WTC11 (cell line): ENCODE results near the gene SULT2A1. TPM values are rescaled to one million over a fixed set of nuclear protein-coding genes. Genes with fewer than 3 reads are reported as not detected.

ENCODE experiments used
- ATAC-seq: fragments of 200-7000 bp; cut with Tn5 transposase; 2 replicates; pipeline ENCODE4 v1.10.0; 2021; ENCODE audit warnings: mild to moderate bottlenecking, moderate library complexity
- CTCF ChIA-PET: fragments of 300-600 bp; sonication (Branson Sonifier 250); formaldehyde crosslinking; loops from one replicate; lab custom pipeline; 2021; ENCODE audit warnings: antibody characterized with exemption; lab: Charles Lee
- POLR2A ChIA-PET: fragments of 350-600 bp; sonication (Branson Sonifier 250); formaldehyde crosslinking; loops from one replicate; lab custom pipeline; 2021; ENCODE audit warnings: antibody characterized with exemption; lab: Charles Lee
- DNase-seq: peaks from one replicate; pipeline ENCODE4 v3.0.0; 2021; ENCODE audit warnings: low spot score
- H3K27ac Mint-ChIP-seq: 2 replicates; pipeline ENCODE4 v1.8.0; 2021; ENCODE audit warnings: mixed read lengths
- H3K27me3 Mint-ChIP-seq: 2 replicates; pipeline ENCODE4 v1.8.0; 2021; ENCODE audit warnings: low read depth, mild to moderate bottlenecking, moderate library complexity, mixed read lengths
- H3K36me3 Mint-ChIP-seq: 2 replicates; pipeline ENCODE4 v1.8.0; 2021; ENCODE audit warnings: mixed read lengths
- H3K4me1 Mint-ChIP-seq: 2 replicates; pipeline ENCODE4 v1.8.0; 2022; ENCODE audit warnings: mixed read lengths
- H3K4me3 Mint-ChIP-seq: 2 replicates; pipeline ENCODE4 v1.8.0; 2021; ENCODE audit warnings: mild to moderate bottlenecking, moderate library complexity, mixed read lengths
- H3K9me3 Mint-ChIP-seq: 2 replicates; pipeline ENCODE4 v1.8.0; 2021; ENCODE audit warnings: mixed read lengths
- ATF1 ChIP-seq: sonication (generic); formaldehyde crosslinking; IDR thresholded peaks from 2 replicates; pipeline ENCODE4 v1.8.1; 2023; ENCODE audit warnings: mild to moderate bottlenecking, moderate library complexity, missing genetic modification reagents
- CDX4 ChIP-seq: fragments of 250-450 bp; sonication (Bioruptor Pico); IDR thresholded peaks from 2 replicates; pipeline ENCODE4 v1.9.0; 2021; ENCODE audit warnings: moderate library complexity, mild to moderate bottlenecking, inconsistent platforms, borderline replicate concordance
- CREM ChIP-seq: sonication (generic); formaldehyde crosslinking; IDR thresholded peaks from 2 replicates; pipeline ENCODE4 v1.8.1; 2022; ENCODE audit warnings: mild to moderate bottlenecking, missing genetic modification reagents, moderate library complexity
- CTCF ChIP-seq: fragments of 200-600 bp; IDR thresholded peaks from 2 replicates; pipeline ENCODE4 v1.8.0; 2022; ENCODE audit warnings: antibody characterized with exemption
- E2F1 ChIP-seq: sonication (generic); formaldehyde crosslinking; IDR thresholded peaks from 2 replicates; pipeline ENCODE4 v1.8.0; 2022; ENCODE audit warnings: mild to moderate bottlenecking, missing genetic modification reagents
- GTF2I ChIP-seq: fragments of 250-450 bp; sonication (Bioruptor Pico); conservative IDR thresholded peaks from 2 replicates; pipeline ENCODE4 v1.4.0; 2021; ENCODE audit warnings: mild to moderate bottlenecking
- JUN ChIP-seq: sonication (generic); formaldehyde crosslinking; IDR thresholded peaks from 2 replicates; pipeline ENCODE4 v1.8.0; 2023; ENCODE audit warnings: mild to moderate bottlenecking, missing genetic modification reagents
- NFATC4 ChIP-seq: fragments of 250-450 bp; sonication (Bioruptor Pico); IDR thresholded peaks from 2 replicates; pipeline ENCODE4 v1.9.0; 2021; ENCODE audit warnings: mild to moderate bottlenecking
- NR2C2 ChIP-seq: sonication (generic); formaldehyde crosslinking; IDR thresholded peaks from 2 replicates; pipeline ENCODE4 v1.8.0; 2022; ENCODE audit warnings: mild to moderate bottlenecking, missing genetic modification reagents
- OVOL2 ChIP-seq: fragments of 250-450 bp; sonication (Bioruptor Pico); IDR thresholded peaks from 2 replicates; pipeline ENCODE4 v1.9.0; 2021; ENCODE audit warnings: mild to moderate bottlenecking, borderline replicate concordance
- TCF7 ChIP-seq: sonication (generic); formaldehyde crosslinking; IDR thresholded peaks from 2 replicates; pipeline ENCODE4 v1.8.0; 2022; ENCODE audit warnings: mild to moderate bottlenecking, low read depth, missing genetic modification reagents, moderate library complexity
- USF1 ChIP-seq: sonication (generic); formaldehyde crosslinking; IDR thresholded peaks from 2 replicates; pipeline ENCODE4 v1.8.0; 2022; ENCODE audit warnings: mild to moderate bottlenecking, missing genetic modification reagents
- ZBTB21 ChIP-seq: sonication (generic); formaldehyde crosslinking; IDR thresholded peaks from 2 replicates; pipeline ENCODE4 v1.8.1; 2023; ENCODE audit warnings: mild to moderate bottlenecking, missing genetic modification reagents, borderline replicate concordance
- ZNF138 ChIP-seq: sonication (generic); formaldehyde crosslinking; conservative IDR thresholded peaks from 2 replicates; pipeline ENCODE4 v1.8.1; 2022; ENCODE audit warnings: mild to moderate bottlenecking, moderate library complexity, missing genetic modification reagents
- ZNF263 ChIP-seq: sonication (generic); formaldehyde crosslinking; IDR thresholded peaks from 2 replicates; pipeline ENCODE4 v1.8.1; 2022; ENCODE audit warnings: low read depth, mild to moderate bottlenecking, moderate library complexity, missing genetic modification reagents
- ZNF396 ChIP-seq: fragments of 250-450 bp; sonication (Bioruptor Pico); IDR thresholded peaks from 2 replicates; pipeline ENCODE4 v1.8.0; 2021; ENCODE audit warnings: mild to moderate bottlenecking, moderate library complexity, borderline replicate concordance
- ZNF512 ChIP-seq: sonication (generic); formaldehyde crosslinking; IDR thresholded peaks from 2 replicates; pipeline ENCODE4 v1.8.1; 2022; ENCODE audit warnings: missing genetic modification reagents, borderline replicate concordance
- total RNA-seq: library from RNA; stranded (reverse); gene quantifications from 3 replicates; pipeline ENCODE4 v1.2.3, GENCODE V29; 2021
- TF ChIP-seq, protein P1 (sequence below): sonication (generic); formaldehyde crosslinking; conservative IDR thresholded peaks from 2 replicates; pipeline ENCODE4 v1.8.1; 2023; ENCODE audit warnings: mild to moderate bottlenecking, low read depth, missing genetic modification reagents, moderate library complexity
- TF ChIP-seq, protein P2 (sequence below): sonication (generic); formaldehyde crosslinking; IDR thresholded peaks from 2 replicates; pipeline ENCODE4 v1.8.1; 2023; ENCODE audit warnings: mild to moderate bottlenecking, missing genetic modification reagents

The SULT2A1 gene
- total RNA-seq, 1 experiment from 2014 or later = 0.31 TPM

DNA sequence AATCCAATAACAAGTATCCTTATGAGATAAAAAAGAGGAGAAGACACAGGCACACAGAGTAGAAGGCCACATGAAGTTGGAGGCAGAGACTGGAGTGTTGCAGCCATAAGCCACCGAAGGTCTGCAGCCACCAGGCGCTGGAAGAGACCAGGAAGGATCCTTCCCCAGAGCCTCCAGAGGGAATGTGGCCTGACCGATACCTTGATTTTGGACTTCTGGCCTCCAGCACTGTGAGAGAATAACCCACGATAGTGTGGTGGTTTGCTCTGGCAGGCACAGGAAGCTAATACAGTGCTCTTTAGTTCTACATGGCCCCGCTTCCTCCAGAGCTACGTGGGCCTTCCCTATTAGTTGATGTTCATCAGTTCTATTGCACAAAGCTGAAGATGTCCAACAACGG, 15.3 kb upstream of the SULT2A1 start (continued):
- TF ChIP-seq ZNF512 (CRISPR knock-in tag) (no peak), ZNF263 (CRISPR knock-in tag) (no peak), ZNF138 (CRISPR knock-in tag) (no peak)

DNA sequence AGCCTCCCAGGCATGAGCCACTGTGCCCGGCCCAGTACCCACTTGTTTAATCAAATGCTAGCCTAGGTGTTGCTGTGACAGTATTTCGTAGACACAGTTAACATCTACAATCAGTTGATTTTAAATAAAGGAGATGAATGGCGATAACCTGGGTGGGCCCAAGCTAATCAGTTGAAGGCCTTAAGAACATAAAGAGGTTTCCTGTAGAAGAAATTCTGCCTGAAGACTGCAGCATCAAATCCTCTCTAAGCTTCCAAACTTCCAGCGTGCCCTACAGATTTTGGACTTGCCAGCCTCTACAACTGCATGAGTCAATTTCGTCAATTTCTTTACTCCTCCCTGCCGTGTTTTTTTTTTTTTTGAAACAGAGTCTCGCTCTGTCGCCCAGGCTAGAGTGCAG, 13.2 kb upstream of the SULT2A1 start:
- Mint-ChIP-seq H3K27ac (no peak overlapping the region), H3K9me3 (peaks cover 7% of the 10 kb centered on the region), H3K4me1 (peaks cover 5% of the 10 kb centered on the region), H3K36me3 (no peaks in the 10 kb centered on the region), H3K4me3 (no peak overlapping the region), H3K27me3 (no peaks in the 10 kb centered on the region)
- ChIA-PET CTCF (interaction anchor here (0.6 to 1.7 kb wide), 3 partner anchors 30 to 751 kb away, joined by 3 to 7 read pairs (median 4); partner anchors contain the start of gene EHD2), POLR2A (no interaction called here)
- DNase-seq (no peak), ATAC-seq (no peak)
- TF ChIP-seq E2F1 (CRISPR knock-in tag) = no peak

- H3K27me3 Mint-ChIP-seq = no peaks in the 10 kb centered on the region
- H3K9me3 Mint-ChIP-seq = peaks cover 7% of the 10 kb centered on the region
- TF ChIP-seq, protein P1, sequence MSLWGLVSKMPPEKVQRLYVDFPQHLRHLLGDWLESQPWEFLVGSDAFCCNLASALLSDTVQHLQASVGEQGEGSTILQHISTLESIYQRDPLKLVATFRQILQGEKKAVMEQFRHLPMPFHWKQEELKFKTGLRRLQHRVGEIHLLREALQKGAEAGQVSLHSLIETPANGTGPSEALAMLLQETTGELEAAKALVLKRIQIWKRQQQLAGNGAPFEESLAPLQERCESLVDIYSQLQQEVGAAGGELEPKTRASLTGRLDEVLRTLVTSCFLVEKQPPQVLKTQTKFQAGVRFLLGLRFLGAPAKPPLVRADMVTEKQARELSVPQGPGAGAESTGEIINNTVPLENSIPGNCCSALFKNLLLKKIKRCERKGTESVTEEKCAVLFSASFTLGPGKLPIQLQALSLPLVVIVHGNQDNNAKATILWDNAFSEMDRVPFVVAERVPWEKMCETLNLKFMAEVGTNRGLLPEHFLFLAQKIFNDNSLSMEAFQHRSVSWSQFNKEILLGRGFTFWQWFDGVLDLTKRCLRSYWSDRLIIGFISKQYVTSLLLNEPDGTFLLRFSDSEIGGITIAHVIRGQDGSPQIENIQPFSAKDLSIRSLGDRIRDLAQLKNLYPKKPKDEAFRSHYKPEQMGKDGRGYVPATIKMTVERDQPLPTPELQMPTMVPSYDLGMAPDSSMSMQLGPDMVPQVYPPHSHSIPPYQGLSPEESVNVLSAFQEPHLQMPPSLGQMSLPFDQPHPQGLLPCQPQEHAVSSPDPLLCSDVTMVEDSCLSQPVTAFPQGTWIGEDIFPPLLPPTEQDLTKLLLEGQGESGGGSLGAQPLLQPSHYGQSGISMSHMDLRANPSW (CRISPR knock-in tag) = no peak
- TF ChIP-seq JUN (CRISPR knock-in tag) (no peak), CREM (CRISPR knock-in tag) (no peak)
- TF ChIP-seq, all 79 proteins: peak for 0
- Mint-ChIP-seq H3K36me3 (peaks cover 2% of the 10 kb centered on the region), H3K27ac (peak overlapping the region; percentile 26), H3K4me3 (no peak overlapping the region), H3K4me1 (peaks cover 3% of the 10 kb centered on the region; the same call in 1 of the 2 replicates)
- DNase-seq (no peak), ATAC-seq (no peak)
- ChIA-PET CTCF (no interaction called here), POLR2A (no interaction called here)
Measured at GRCh38 chr19:47897861-47898260, 11.7 kb upstream of the SULT2A1 start.

GRCh38 chr19:47896773-47897172, 10.7 kb upstream of the SULT2A1 start:
- Mint-ChIP-seq H3K36me3 (peaks cover 12% of the 10 kb centered on the region), H3K27ac (no peak overlapping the region), H3K4me3 (no peak overlapping the region), H3K27me3 (no peaks in the 10 kb centered on the region), H3K4me1 (peaks cover 3% of the 10 kb centered on the region; the same call in 1 of the 2 replicates), H3K9me3 (peaks cover 14% of the 10 kb centered on the region)
- ATAC-seq (no peak), DNase-seq (no peak)
- CTCF ChIA-PET = interaction anchor here (0.7 kb wide), 2 partner anchors 21 to 184 kb away, joined by 4 to 5 read pairs; partner anchors contain the start of gene EHD2
- POLR2A ChIA-PET = no interaction called here
- no peak for TF ChIP-seq NR2C2 (CRISPR knock-in tag)
- TF ChIP-seq CDX4 (CRISPR knock-in tag) = no peak
- no peak for TF ChIP-seq ZNF263 (CRISPR knock-in tag)
- no peak for TF ChIP-seq TCF7 (CRISPR knock-in tag)
- TF ChIP-seq NFATC4 (CRISPR knock-in tag) = no peak
- TF ChIP-seq, protein P2, sequence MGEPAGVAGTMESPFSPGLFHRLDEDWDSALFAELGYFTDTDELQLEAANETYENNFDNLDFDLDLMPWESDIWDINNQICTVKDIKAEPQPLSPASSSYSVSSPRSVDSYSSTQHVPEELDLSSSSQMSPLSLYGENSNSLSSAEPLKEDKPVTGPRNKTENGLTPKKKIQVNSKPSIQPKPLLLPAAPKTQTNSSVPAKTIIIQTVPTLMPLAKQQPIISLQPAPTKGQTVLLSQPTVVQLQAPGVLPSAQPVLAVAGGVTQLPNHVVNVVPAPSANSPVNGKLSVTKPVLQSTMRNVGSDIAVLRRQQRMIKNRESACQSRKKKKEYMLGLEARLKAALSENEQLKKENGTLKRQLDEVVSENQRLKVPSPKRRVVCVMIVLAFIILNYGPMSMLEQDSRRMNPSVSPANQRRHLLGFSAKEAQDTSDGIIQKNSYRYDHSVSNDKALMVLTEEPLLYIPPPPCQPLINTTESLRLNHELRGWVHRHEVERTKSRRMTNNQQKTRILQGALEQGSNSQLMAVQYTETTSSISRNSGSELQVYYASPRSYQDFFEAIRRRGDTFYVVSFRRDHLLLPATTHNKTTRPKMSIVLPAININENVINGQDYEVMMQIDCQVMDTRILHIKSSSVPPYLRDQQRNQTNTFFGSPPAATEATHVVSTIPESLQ (CRISPR knock-in tag) = no peak
- TF ChIP-seq ZNF396 = no peak
- TF ChIP-seq OVOL2 = no peak
- no peak for TF ChIP-seq USF1 (CRISPR knock-in tag)
- TF ChIP-seq ATF1 (CRISPR knock-in tag) = no peak
- TF ChIP-seq CTCF = no peak
- no peak for TF ChIP-seq ZBTB21
- no peak for TF ChIP-seq GTF2I (CRISPR knock-in tag)
